Measurements from ENCODE around the gene MTCP1.

Gene MTCP1

GRCh38 chrX:155071694-155072280 is 851 bp upstream of the MTCP1 start:
- H3K36me3 ChIP-seq (ENCODE audit: insufficient read depth, low read length) = peaks cover 4% of the 10 kb centered on the region
- H2AFZ ChIP-seq (ENCODE audit: low read length, unreplicated experiment) = peak overlapping the region; percentile 68
- H3K4me1 ChIP-seq (ENCODE audit: control insufficient read depth, insufficient read depth, low read length, unreplicated experiment) = peaks cover 39% of the 10 kb centered on the region
- H3K27ac ChIP-seq (ENCODE audit: low read depth, low read length) = peak overlapping the region; percentile 34; the same call in 1 of the 2 replicates
- no peaks in the 10 kb centered on the region for H3K27me3 ChIP-seq (ENCODE audit: insufficient read depth, low read length)
- H3K79me2 ChIP-seq (ENCODE audit: control insufficient read depth, insufficient read depth, low read length, unreplicated experiment) = peaks cover 63% of the 10 kb centered on the region
- peak overlapping the region; percentile 96 for H3K4me3 ChIP-seq (ENCODE audit: low read depth, low read length)

GRCh38 chrX:155070663-155070974 is 317 bp downstream of the MTCP1 start:
- no peaks in the 10 kb centered on the region for H3K27me3 ChIP-seq (ENCODE audit: insufficient read depth, low read length)
- peak overlapping the region; percentile 7 for H2AFZ ChIP-seq (ENCODE audit: low read length, unreplicated experiment)
- H3K27ac ChIP-seq (ENCODE audit: low read depth, low read length) = peak overlapping the region; percentile 89
- H3K4me3 ChIP-seq (ENCODE audit: low read depth, low read length) = peak overlapping the region; percentile 88
- peaks cover 45% of the 10 kb centered on the region for H3K4me1 ChIP-seq (ENCODE audit: control insufficient read depth, insufficient read depth, low read length, unreplicated experiment)
- peaks cover 4% of the 10 kb centered on the region for H3K36me3 ChIP-seq (ENCODE audit: insufficient read depth, low read length)
- peaks cover 75% of the 10 kb centered on the region for H3K79me2 ChIP-seq (ENCODE audit: control insufficient read depth, insufficient read depth, low read length, unreplicated experiment)

GRCh38 chrX:155070038-155070437 is 898 bp downstream of the MTCP1 start:
- Histone ChIP-seq H3K79me2 (ENCODE audit: control insufficient read depth, insufficient read depth, low read length, unreplicated experiment) (peaks cover 79% of the 10 kb centered on the region), H3K36me3 (ENCODE audit: insufficient read depth, low read length) (peaks cover 4% of the 10 kb centered on the region)

GRCh38 chrX:155069414-155069813 is 1.5 kb downstream of the MTCP1 start:
- Histone ChIP-seq H3K4me3 (ENCODE audit: low read depth, low read length) (peak overlapping the region; percentile 88), H2AFZ (ENCODE audit: low read length, unreplicated experiment) (no peak overlapping the region), H3K4me1 (ENCODE audit: control insufficient read depth, insufficient read depth, low read length, unreplicated experiment) (peaks cover 55% of the 10 kb centered on the region), H3K27ac (ENCODE audit: low read depth, low read length) (peak overlapping the region; percentile 89), H3K27me3 (ENCODE audit: insufficient read depth, low read length) (no peaks in the 10 kb centered on the region), H3K79me2 (ENCODE audit: control insufficient read depth, insufficient read depth, low read length, unreplicated experiment) (peaks cover 81% of the 10 kb centered on the region), H3K36me3 (ENCODE audit: insufficient read depth, low read length) (peaks cover 4% of the 10 kb centered on the region)

More at GRCh38 chrX:155070038-155070437, 898 bp downstream of the MTCP1 start:
- no peaks in the 10 kb centered on the region for H3K27me3 ChIP-seq (ENCODE audit: insufficient read depth, low read length)
- no peak overlapping the region for H2AFZ ChIP-seq (ENCODE audit: low read length, unreplicated experiment)
- peak overlapping the region; percentile 88 for H3K4me3 ChIP-seq (ENCODE audit: low read depth, low read length)
- H3K4me1 ChIP-seq (ENCODE audit: control insufficient read depth, insufficient read depth, low read length, unreplicated experiment) = peaks cover 51% of the 10 kb centered on the region
- peak overlapping the region; percentile 89 for H3K27ac ChIP-seq (ENCODE audit: low read depth, low read length)

- peaks cover 74% of the 10 kb centered on the region for H3K79me2 ChIP-seq (ENCODE audit: control insufficient read depth, insufficient read depth, low read length, unreplicated experiment)
- H3K27me3 ChIP-seq (ENCODE audit: insufficient read depth, low read length) = no peaks in the 10 kb centered on the region
- peak overlapping the region; percentile 42; the same call in 1 of the 2 replicates for H3K4me3 ChIP-seq (ENCODE audit: low read depth, low read length)
- H3K36me3 ChIP-seq (ENCODE audit: insufficient read depth, low read length) = peaks cover 4% of the 10 kb centered on the region; the same call in 1 of the 2 replicates
- H2AFZ ChIP-seq (ENCODE audit: low read length, unreplicated experiment) = no peak overlapping the region
- peaks cover 44% of the 10 kb centered on the region for H3K4me1 ChIP-seq (ENCODE audit: control insufficient read depth, insufficient read depth, low read length, unreplicated experiment)
- peak overlapping the region; percentile 89 for H3K27ac ChIP-seq (ENCODE audit: low read depth, low read length)
Measured at GRCh38 chrX:155068165-155068564, 2.8 kb downstream of the MTCP1 start.

- H3K27me3 ChIP-seq (ENCODE audit: insufficient read depth, low read length) = no peaks in the 10 kb centered on the region
- H3K27ac ChIP-seq (ENCODE audit: low read depth, low read length) = peak overlapping the region; percentile 57
- H2AFZ ChIP-seq (ENCODE audit: low read length, unreplicated experiment) = no peak overlapping the region
Measured at GRCh38 chrX:155065035-155065734, 5.8 kb downstream of the MTCP1 start.

GRCh38 chrX:155061760-155062159 is 9.2 kb downstream of the MTCP1 start:
- Histone ChIP-seq H3K4me1 (ENCODE audit: control insufficient read depth, insufficient read depth, low read length, unreplicated experiment) (peaks cover 20% of the 10 kb centered on the region), H3K79me2 (ENCODE audit: control insufficient read depth, insufficient read depth, low read length, unreplicated experiment) (peaks cover 17% of the 10 kb centered on the region), H3K4me3 (ENCODE audit: low read depth, low read length) (no peak overlapping the region), H3K36me3 (ENCODE audit: insufficient read depth, low read length) (peaks cover 4% of the 10 kb centered on the region), H3K27me3 (ENCODE audit: insufficient read depth, low read length) (no peaks in the 10 kb centered on the region), H2AFZ (ENCODE audit: low read length, unreplicated experiment) (no peak overlapping the region), H3K27ac (ENCODE audit: low read depth, low read length) (no peak overlapping the region)

More at GRCh38 chrX:155065035-155065734, 5.8 kb downstream of the MTCP1 start:
- peaks cover 37% of the 10 kb centered on the region for H3K4me1 ChIP-seq (ENCODE audit: control insufficient read depth, insufficient read depth, low read length, unreplicated experiment)
- peak overlapping the region; percentile 43; the same call in 1 of the 2 replicates for H3K4me3 ChIP-seq (ENCODE audit: low read depth, low read length)
- H3K36me3 ChIP-seq (ENCODE audit: insufficient read depth, low read length) = peaks cover 4% of the 10 kb centered on the region
- peaks cover 50% of the 10 kb centered on the region for H3K79me2 ChIP-seq (ENCODE audit: control insufficient read depth, insufficient read depth, low read length, unreplicated experiment)

GRCh38 chrX:155056877-155057792 is 13.8 kb downstream of the MTCP1 start:
- peaks cover 4% of the 10 kb centered on the region for H3K4me1 ChIP-seq (ENCODE audit: control insufficient read depth, insufficient read depth, low read length, unreplicated experiment)
- H3K27me3 ChIP-seq (ENCODE audit: insufficient read depth, low read length) = no peaks in the 10 kb centered on the region
- no peak overlapping the region for H2AFZ ChIP-seq (ENCODE audit: low read length, unreplicated experiment)
- H3K27ac ChIP-seq (ENCODE audit: low read depth, low read length) = no peak overlapping the region
- 0 out of 2 replicates have a peak overlapping the region, but pooled peaks have one; percentile 55 for H3K4me3 ChIP-seq (ENCODE audit: low read depth, low read length)
- H3K79me2 ChIP-seq (ENCODE audit: control insufficient read depth, insufficient read depth, low read length, unreplicated experiment) = no peaks in the 10 kb centered on the region
- no peaks in the 10 kb centered on the region; the same call in 1 of the 2 replicates for H3K36me3 ChIP-seq (ENCODE audit: insufficient read depth, low read length)

- no peaks in the 10 kb centered on the region for H3K27me3 ChIP-seq (ENCODE audit: insufficient read depth, low read length)
- H3K4me3 ChIP-seq (ENCODE audit: low read depth, low read length) = no peak overlapping the region
Measured at GRCh38 chrX:155056471-155056870, 14.5 kb downstream of the MTCP1 start.

GRCh38 chrX:155055494-155055893 is 15.4 kb downstream of the MTCP1 start:
- H3K27ac ChIP-seq (ENCODE audit: low read depth, low read length) = no peak overlapping the region
- H3K27me3 ChIP-seq (ENCODE audit: insufficient read depth, low read length) = no peaks in the 10 kb centered on the region
- H3K4me3 ChIP-seq (ENCODE audit: low read depth, low read length) = no peak overlapping the region
- no peaks in the 10 kb centered on the region; the same call in 1 of the 2 replicates for H3K36me3 ChIP-seq (ENCODE audit: insufficient read depth, low read length)
- no peaks in the 10 kb centered on the region for H3K79me2 ChIP-seq (ENCODE audit: control insufficient read depth, insufficient read depth, low read length, unreplicated experiment)
- peaks cover 4% of the 10 kb centered on the region for H3K4me1 ChIP-seq (ENCODE audit: control insufficient read depth, insufficient read depth, low read length, unreplicated experiment)
- no peak overlapping the region for H2AFZ ChIP-seq (ENCODE audit: low read length, unreplicated experiment)

More at GRCh38 chrX:155056471-155056870, 14.5 kb downstream of the MTCP1 start:
- Histone ChIP-seq H3K4me1 (ENCODE audit: control insufficient read depth, insufficient read depth, low read length, unreplicated experiment) (peaks cover 4% of the 10 kb centered on the region), H3K79me2 (ENCODE audit: control insufficient read depth, insufficient read depth, low read length, unreplicated experiment) (no peaks in the 10 kb centered on the region), H3K36me3 (ENCODE audit: insufficient read depth, low read length) (no peaks in the 10 kb centered on the region; the same call in 1 of the 2 replicates), H3K27ac (ENCODE audit: low read depth, low read length) (no peak overlapping the region), H2AFZ (ENCODE audit: low read length, unreplicated experiment) (no peak overlapping the region)

All from ACC112 (cell line).